ENCODE results near the gene NCK2. TPM values are rescaled to one million over a fixed set of nuclear protein-coding genes. Genes with fewer than 3 reads are reported as not detected.

NCK2 gene
- polyA plus RNA-seq, 1 of the 3 experiments (the other 2 are of a cell fraction), result 42.8 TPM

GRCh38 chr2:105862843-105863242, 118.1 kb downstream of the NCK2 start:
- POLR2A ChIA-PET, result no interaction called here
- Histone ChIP-seq H4K20me1 (ENCODE audit: insufficient read depth) (peaks cover 34% of the 10 kb centered on the region), H3K27me3 (ENCODE audit: insufficient read depth) (no peaks in the 10 kb centered on the region), H3K4me1 (ENCODE audit: control insufficient read depth in 1 of 2, insufficient read depth in 2 of 2, low read depth in 1 of 2, low read length in 1 of 2) (peaks cover 16 to 18% of the 10 kb centered on the region in 2 experiments; a peak in 2 of 4 replicates), H3K9me3 (no peaks in the 10 kb centered on the region), H3K9me2 (no peaks in the 10 kb centered on the region), H2AFZ (ENCODE audit: low read depth) (no peak overlapping the region), H3K9ac (no peak overlapping the region), H3K79me2 (ENCODE audit: insufficient read depth) (peaks cover 28% of the 10 kb centered on the region; the same call in 1 of the 2 replicates), H3K27ac (ENCODE audit: low read depth in 2 of 2, low read length in 1 of 2) (no peak overlapping the region), H3K4me3 (ENCODE audit: low read depth in 2 of 2, low read length in 1 of 2) (no peak overlapping the region), H3K36me3 (replicated peaks in 1 of 2; ENCODE audit: control insufficient read depth in 1 of 2, insufficient read depth in 2 of 2, low read length in 1 of 2) (no peaks in the 10 kb centered on the region), H3F3A (replicated peaks; ENCODE audit: insufficient read depth) (peaks cover 8% of the 10 kb centered on the region), H3K4me2 (no peak overlapping the region)
- 90% methylated on average over 5 of the region's 5 CpGs for WGBS (ENCODE audit: low lambda C conversion rate)
- no peak for DNase-seq
- CTCF ChIA-PET, result interaction anchor here (1.4 kb wide), 1 partner anchor 242 kb away, joined by 3 read pairs; no protein-coding TSS in a partner anchor
- TF ChIP-seq TAF1 (IDR thresholded peaks at IDR 0.05; ENCODE audit: borderline replicate concordance, low read depth, low read length) (no peak), ELF1 (IDR thresholded peaks at IDR 0.05) (no peak), MXI1 (IDR thresholded peaks at IDR 0.05; ENCODE audit: low read depth, low read length) (no peak), GABPA (IDR thresholded peaks at IDR 0.05; ENCODE audit: low read depth) (no peak), RCOR1 (IDR thresholded peaks at IDR 0.05; ENCODE audit: low read length) (no peak), CTCF (IDR thresholded peaks at IDR 0.05) (no peak), FOSL2 (IDR thresholded peaks at IDR 0.05; ENCODE audit: borderline replicate concordance, low read depth) (no peak)

- POLR2A ChIA-PET, result no interaction called here
- Histone ChIP-seq H3K27ac (ENCODE audit: low read depth in 2 of 2, low read length in 1 of 2) (no peak overlapping the region), H3K9ac (no peak overlapping the region), H3K4me1 (ENCODE audit: control insufficient read depth in 1 of 2, insufficient read depth in 2 of 2, low read depth in 1 of 2, low read length in 1 of 2) (peaks cover 16 to 18% of the 10 kb centered on the region in 2 experiments; a peak in 2 of 4 replicates), H4K20me1 (ENCODE audit: insufficient read depth) (peaks cover 48% of the 10 kb centered on the region), H3K9me3 (no peaks in the 10 kb centered on the region), H3K9me2 (no peaks in the 10 kb centered on the region), H3F3A (replicated peaks; ENCODE audit: insufficient read depth) (peaks cover 8% of the 10 kb centered on the region), H3K4me2 (no peak overlapping the region), H2AFZ (ENCODE audit: low read depth) (no peak overlapping the region), H3K27me3 (ENCODE audit: insufficient read depth) (no peaks in the 10 kb centered on the region), H3K36me3 (replicated peaks in 1 of 2; ENCODE audit: control insufficient read depth in 1 of 2, insufficient read depth in 2 of 2, low read length in 1 of 2) (no peaks in the 10 kb centered on the region), H3K4me3 (ENCODE audit: low read depth in 2 of 2, low read length in 1 of 2) (no peak overlapping the region), H3K79me2 (ENCODE audit: insufficient read depth) (peaks cover 35% of the 10 kb centered on the region; the same call in 1 of the 2 replicates)
- no peak for DNase-seq
- 92% methylated on average over 6 of the region's 6 CpGs for WGBS (ENCODE audit: low lambda C conversion rate)
- CTCF ChIA-PET, result no interaction called here
- TF ChIP-seq CHD2 (IDR thresholded peaks at IDR 0.05; ENCODE audit: low read length, partially characterized antibody) (no peak), PBX3 (IDR thresholded peaks at IDR 0.05) (no peak), MEF2A (IDR thresholded peaks at IDR 0.05; ENCODE audit: borderline replicate concordance, low read depth) (no peak), JUND (IDR thresholded peaks at IDR 0.05) (no peak), FOXM1 (IDR thresholded peaks at IDR 0.05; ENCODE audit: low read depth) (no peak), RXRA (IDR thresholded peaks at IDR 0.05; ENCODE audit: borderline replicate concordance, low read depth) (no peak), RFX5 (IDR thresholded peaks at IDR 0.05; ENCODE audit: low read length) (no peak), ELF1 (IDR thresholded peaks at IDR 0.05) (no peak), YY1 (IDR thresholded peaks at IDR 0.05; ENCODE audit: low read depth) (no peak)
Measured at GRCh38 chr2:105864262-105864661, 119.5 kb downstream of the NCK2 start.

Data from SK-N-SH (cell line).